GM19395 (cell line): ENCODE data around the gene SLC8A1.

ENCODE experiments used
- ATAC-seq: cut with Tn5 transposase; IDR thresholded peaks from one replicate; pipeline ENCODE4 v1.9.1; 2021; ENCODE audit warnings: mild to moderate bottlenecking, moderate library complexity; ENCODE audit not compliant: unreplicated experiment

Gene SLC8A1

GRCh38 chr2:40168032-40168431, 283.9 kb downstream of the SLC8A1 start:
- no peak for ATAC-seq

GRCh38 chr2:40166006-40166405, 285.9 kb downstream of the SLC8A1 start:
- no peak for ATAC-seq

GRCh38 chr2:40165509-40165844, 286.4 kb downstream of the SLC8A1 start:
- no peak for ATAC-seq

GRCh38 chr2:40164736-40165508, 287.0 kb downstream of the SLC8A1 start:
- ATAC-seq: no peak

DNA sequence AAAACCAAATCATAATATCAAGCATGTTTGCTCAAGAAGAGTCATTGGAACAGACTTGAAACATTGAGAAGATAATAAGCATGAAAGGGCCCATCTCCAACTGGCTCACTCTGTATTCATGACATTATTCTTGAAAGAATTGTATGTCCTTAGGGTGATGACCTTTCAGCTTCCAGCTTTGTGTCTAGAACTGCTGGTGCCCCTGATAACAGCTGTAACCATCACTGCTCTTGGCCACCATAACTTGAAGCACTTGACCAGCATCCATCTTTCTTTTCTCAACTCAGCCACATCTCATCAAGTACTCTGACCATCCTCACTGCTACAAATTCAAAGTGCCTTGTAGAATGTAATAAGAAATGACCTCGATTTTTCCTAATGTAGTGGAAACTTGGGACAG, 289.9 kb downstream of the SLC8A1 start:
- ATAC-seq: no peak

DNA sequence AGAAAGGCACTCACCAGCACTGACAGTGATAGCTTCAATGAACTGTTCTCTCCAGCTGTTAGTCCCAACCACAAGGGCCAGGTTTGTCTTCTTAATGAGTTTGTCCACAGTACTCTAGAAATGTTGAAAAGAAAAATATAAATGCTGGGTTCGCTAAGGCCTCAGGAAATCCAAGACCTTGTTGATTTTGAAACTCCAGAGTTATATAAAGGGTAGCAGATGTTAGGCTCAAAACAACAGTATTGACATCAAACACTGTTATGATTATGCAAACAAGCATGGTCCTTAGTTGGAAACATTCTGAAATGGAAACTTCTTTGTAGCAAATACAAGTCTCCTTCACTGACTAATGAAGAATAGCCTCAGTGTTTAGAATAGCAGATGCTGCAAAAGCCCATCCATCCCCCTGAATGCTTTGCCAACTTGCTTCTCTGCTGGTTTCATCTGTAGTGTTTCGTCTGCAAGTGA, 291.1 kb downstream of the SLC8A1 start:
- ATAC-seq: no peak

- no peak for ATAC-seq
Observed at GRCh38 chr2:40159333-40159732, 292.6 kb downstream of the SLC8A1 start.

- ATAC-seq: no peak
Observed at GRCh38 chr2:40158781-40159180, 293.1 kb downstream of the SLC8A1 start.

- ATAC-seq: no peak
Observed at GRCh38 chr2:40155728-40156127, 296.2 kb downstream of the SLC8A1 start.

- no peak for ATAC-seq
Observed at GRCh38 chr2:40150266-40150665, 301.6 kb downstream of the SLC8A1 start.

- ATAC-seq: no peak
Observed at GRCh38 chr2:40148334-40148733, 303.6 kb downstream of the SLC8A1 start.

- no peak for ATAC-seq
Observed at GRCh38 chr2:40147360-40147759, 304.5 kb downstream of the SLC8A1 start.

DNA sequence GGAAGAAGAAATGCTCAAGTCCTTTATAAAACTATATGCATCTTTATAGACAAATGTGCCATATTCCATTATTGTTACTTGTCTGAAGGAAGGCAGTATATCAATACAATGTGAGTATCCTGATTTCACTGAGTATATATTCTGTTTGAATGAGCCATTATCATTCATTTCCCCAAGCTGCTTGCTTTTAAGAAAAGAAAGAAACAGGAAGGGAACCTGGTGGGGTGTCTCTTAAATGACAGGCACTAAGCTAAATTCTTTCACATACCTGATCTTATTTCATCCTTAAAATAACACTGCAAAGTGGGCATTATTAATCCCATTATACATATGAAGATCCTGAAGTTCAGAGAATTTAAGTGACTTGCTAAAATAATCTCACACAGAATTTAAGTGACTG, 307.9 kb downstream of the SLC8A1 start:
- ATAC-seq: no peak

- no peak for ATAC-seq
Observed at GRCh38 chr2:40138314-40138713, 313.6 kb downstream of the SLC8A1 start.

- ATAC-seq: no peak
Observed at GRCh38 chr2:40131081-40131704, 320.7 kb downstream of the SLC8A1 start.

GRCh38 chr2:40130251-40130994, 321.5 kb downstream of the SLC8A1 start:
- no peak for ATAC-seq

DNA sequence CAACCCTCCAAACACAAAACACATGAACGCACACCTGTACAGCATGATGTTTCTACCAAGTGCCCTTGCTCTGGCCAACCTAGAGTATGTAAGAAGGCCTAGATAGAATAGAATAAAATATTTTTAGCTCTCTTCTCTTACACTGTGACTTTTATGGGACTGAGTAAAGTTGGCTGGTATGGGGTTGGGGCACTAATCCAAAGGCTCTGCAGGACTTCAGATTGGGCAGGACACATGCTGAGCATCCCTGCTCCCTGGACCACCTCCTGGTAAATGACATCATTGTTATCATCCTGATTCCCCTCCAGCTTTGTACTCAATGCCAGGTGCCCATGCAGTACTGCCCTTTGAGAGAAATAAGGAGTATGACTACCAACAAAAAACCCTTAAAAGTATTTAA, 322.2 kb downstream of the SLC8A1 start:
- no peak for ATAC-seq

GRCh38 chr2:40128796-40129195, 323.1 kb downstream of the SLC8A1 start:
- ATAC-seq: no peak

DNA sequence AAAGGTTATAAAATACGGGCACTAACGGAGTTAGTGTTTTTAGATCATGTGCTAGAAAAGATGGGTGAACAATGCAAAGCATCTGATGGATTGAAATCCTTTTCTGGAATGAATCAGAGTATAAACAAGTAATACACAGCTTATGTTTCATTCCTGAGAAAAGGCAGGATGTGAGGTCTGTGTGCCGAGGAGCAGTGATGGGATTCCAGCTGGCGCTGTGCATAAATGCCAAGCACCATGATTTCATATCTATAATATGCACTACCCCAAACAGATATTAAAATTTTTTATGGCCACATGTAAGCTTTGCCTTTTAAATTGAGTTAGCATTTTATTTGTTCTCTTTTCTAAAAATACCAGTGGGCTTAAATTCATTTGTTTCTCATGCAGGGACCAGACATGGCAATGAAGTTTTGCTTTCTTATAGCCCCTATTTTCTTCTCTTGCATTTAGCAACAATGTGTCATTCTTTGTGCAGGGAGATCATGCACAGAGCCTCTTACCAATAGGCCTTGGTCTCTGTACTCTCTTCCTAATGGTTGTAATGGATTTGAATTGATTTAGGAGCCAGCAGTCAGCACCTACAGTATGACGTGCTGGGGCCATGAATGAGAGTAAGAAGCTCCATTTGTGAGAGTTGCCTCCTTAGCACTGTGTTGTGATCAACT, 323.9 kb downstream of the SLC8A1 start:
- no peak for ATAC-seq

DNA sequence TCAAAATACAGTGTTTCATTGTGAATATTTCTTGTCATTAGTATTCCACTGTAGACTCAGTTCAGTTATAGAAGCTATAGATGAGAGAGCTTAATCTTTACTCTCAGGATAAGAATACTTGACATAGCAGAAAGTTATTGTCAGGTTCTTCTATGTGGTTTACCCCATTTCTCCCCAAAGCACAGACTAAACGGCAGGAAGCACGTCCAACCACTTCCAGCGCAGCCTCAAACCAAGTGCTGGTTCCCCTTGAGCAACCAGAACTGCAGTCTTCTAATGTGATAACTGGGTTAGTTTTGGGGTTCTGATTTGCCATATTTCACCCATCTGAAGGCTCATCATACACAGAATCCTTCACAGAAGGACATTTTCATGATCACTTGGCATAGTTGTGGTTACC, 324.7 kb downstream of the SLC8A1 start:
- no peak for ATAC-seq

- no peak for ATAC-seq
Observed at GRCh38 chr2:40126006-40126405, 325.9 kb downstream of the SLC8A1 start.
